ENCODE data around the gene GPR17. TPM values are rescaled to one million over a fixed set of nuclear protein-coding genes. Genes with fewer than 3 reads are reported as not detected.
A peak's percentile ranks its signal among the peaks of the same experiment; 100 is the strongest.

Gene GPR17
- total RNA-seq, 2 experiments from 2014 or later, result not detected

- H3K36me3 Mint-ChIP-seq, result no peaks in the 10 kb centered on the region
- H3K9me3 Mint-ChIP-seq, result no peaks in the 10 kb centered on the region
- H3K27me3 Mint-ChIP-seq, result peaks cover 54% of the 10 kb centered on the region
- no peak within 1 kb of the TSS for H3K27ac Mint-ChIP-seq
- H3K4me3 Mint-ChIP-seq, result peak within 1 kb of the TSS; percentile 79
- H3K4me1 Mint-ChIP-seq, result peaks cover 4% of the 10 kb centered on the region
- no peak for DNase-seq
- no peak for ATAC-seq (ENCODE audit: low read depth)
- POLR2A ChIA-PET, result interaction anchor here (1.0 kb wide), 1 partner anchor 27 kb away, joined by 3 read pairs; no protein-coding TSS in a partner anchor
These were observed 29.6 kb downstream of the GPR17 start, which contains the start of gene LIMS2 for GRCh38 chr2:127675331-127676261. LIMS2 (minus strand) TSS chr2:127675530; CDS start chr2:127675024, 506 bp downstream.

- ATAC-seq (ENCODE audit: low read depth) (no peak), DNase-seq (no peak)
- POLR2A ChIA-PET, result no interaction called here
- no peaks in the 10 kb centered on the region for H3K9me3 Mint-ChIP-seq
- no peak overlapping the region for H3K27ac Mint-ChIP-seq
- H3K4me3 Mint-ChIP-seq, result no peak overlapping the region
- H3K27me3 Mint-ChIP-seq, result peaks cover 58% of the 10 kb centered on the region
- peaks cover 4% of the 10 kb centered on the region for H3K4me1 Mint-ChIP-seq
- no peaks in the 10 kb centered on the region for H3K36me3 Mint-ChIP-seq
These were observed 31.0 kb downstream of the GPR17 start for GRCh38 chr2:127676906-127677305.

GRCh38 chr2:127678531-127678930 lies 32.6 kb downstream of the GPR17 start:
- H3K9me3 Mint-ChIP-seq, result no peaks in the 10 kb centered on the region
- no peak overlapping the region for H3K27ac Mint-ChIP-seq
- peaks cover 51% of the 10 kb centered on the region for H3K27me3 Mint-ChIP-seq
- no peak for DNase-seq
- ATAC-seq (ENCODE audit: low read depth), result no peak
- H3K4me1 Mint-ChIP-seq, result peaks cover 7% of the 10 kb centered on the region
- no peaks in the 10 kb centered on the region for H3K36me3 Mint-ChIP-seq
- no peak overlapping the region for H3K4me3 Mint-ChIP-seq
- POLR2A ChIA-PET, result interaction anchor here (1.0 kb wide), 1 partner anchor 23 kb away, joined by 3 read pairs; the partner anchor contains the start of gene SFT2D3

GRCh38 chr2:127678991-127679390 lies 33.0 kb downstream of the GPR17 start:
- Mint-ChIP-seq H3K27ac (no peak overlapping the region), H3K4me1 (peaks cover 7% of the 10 kb centered on the region), H3K9me3 (no peaks in the 10 kb centered on the region), H3K4me3 (no peak overlapping the region), H3K36me3 (no peaks in the 10 kb centered on the region), H3K27me3 (peaks cover 46% of the 10 kb centered on the region)
- DNase-seq, result no peak
- no peak for ATAC-seq (ENCODE audit: low read depth)
- POLR2A ChIA-PET, result interaction anchor here (1.0 kb wide), 1 partner anchor 22 kb away, joined by 3 read pairs; the partner anchor contains the start of gene SFT2D3

- DNase-seq (no peak), ATAC-seq (ENCODE audit: low read depth) (no peak)
- peaks cover 3% of the 10 kb centered on the region for H3K4me1 Mint-ChIP-seq
- no peak overlapping the region for H3K27ac Mint-ChIP-seq
- POLR2A ChIA-PET, result no interaction called here
- no peaks in the 10 kb centered on the region for H3K9me3 Mint-ChIP-seq
- no peak overlapping the region for H3K4me3 Mint-ChIP-seq
- H3K27me3 Mint-ChIP-seq, result peaks cover 40% of the 10 kb centered on the region
- no peaks in the 10 kb centered on the region for H3K36me3 Mint-ChIP-seq
These were observed 33.9 kb downstream of the GPR17 start for GRCh38 chr2:127679680-127680361.

GRCh38 chr2:127680706-127681287 lies 34.8 kb downstream of the GPR17 start:
- Mint-ChIP-seq H3K4me3 (no peak overlapping the region), H3K27me3 (peaks cover 44% of the 10 kb centered on the region), H3K36me3 (no peaks in the 10 kb centered on the region), H3K4me1 (peaks cover 3% of the 10 kb centered on the region), H3K9me3 (no peaks in the 10 kb centered on the region), H3K27ac (no peak overlapping the region)
- no peak for DNase-seq
- POLR2A ChIA-PET, result no interaction called here
- ATAC-seq (ENCODE audit: low read depth), result no peak

GRCh38 chr2:127681288-127681804 lies 35.4 kb downstream of the GPR17 start:
- POLR2A ChIA-PET, result no interaction called here
- H3K4me3 Mint-ChIP-seq, result no peak overlapping the region
- peaks cover 3% of the 10 kb centered on the region for H3K4me1 Mint-ChIP-seq
- ATAC-seq (ENCODE audit: low read depth) (no peak), DNase-seq (no peak)
- no peaks in the 10 kb centered on the region for H3K9me3 Mint-ChIP-seq
- no peak overlapping the region for H3K27ac Mint-ChIP-seq
- no peaks in the 10 kb centered on the region for H3K36me3 Mint-ChIP-seq
- H3K27me3 Mint-ChIP-seq, result peaks cover 41% of the 10 kb centered on the region

- Mint-ChIP-seq H3K27me3 (peaks cover 39% of the 10 kb centered on the region), H3K9me3 (no peaks in the 10 kb centered on the region), H3K4me1 (peaks cover 3% of the 10 kb centered on the region), H3K4me3 (no peak overlapping the region), H3K27ac (no peak overlapping the region), H3K36me3 (no peaks in the 10 kb centered on the region)
- POLR2A ChIA-PET, result interaction anchor here (1.1 kb wide), 1 partner anchor 8 kb away, joined by 3 read pairs; no protein-coding TSS in a partner anchor
- ATAC-seq (ENCODE audit: low read depth), result no peak
- no peak for DNase-seq
These were observed 36.3 kb downstream of the GPR17 start for GRCh38 chr2:127681976-127682857.

GRCh38 chr2:127683056-127683455 lies 37.1 kb downstream of the GPR17 start:
- H3K9me3 Mint-ChIP-seq, result peaks cover 2% of the 10 kb centered on the region
- DNase-seq (no peak), ATAC-seq (ENCODE audit: low read depth) (no peak)
- POLR2A ChIA-PET, result interaction anchor here (1.1 kb wide), 1 partner anchor 9 kb away, joined by 3 read pairs; no protein-coding TSS in a partner anchor
- no peak overlapping the region for H3K27ac Mint-ChIP-seq
- peaks cover 3% of the 10 kb centered on the region for H3K4me1 Mint-ChIP-seq
- H3K36me3 Mint-ChIP-seq, result no peaks in the 10 kb centered on the region
- H3K27me3 Mint-ChIP-seq, result peaks cover 37% of the 10 kb centered on the region
- no peak overlapping the region for H3K4me3 Mint-ChIP-seq

GRCh38 chr2:127683757-127684156 lies 37.8 kb downstream of the GPR17 start:
- H3K36me3 Mint-ChIP-seq, result no peaks in the 10 kb centered on the region
- peaks cover 35% of the 10 kb centered on the region for H3K27me3 Mint-ChIP-seq
- POLR2A ChIA-PET, result no interaction called here
- no peak for ATAC-seq (ENCODE audit: low read depth)
- DNase-seq, result no peak
- H3K4me3 Mint-ChIP-seq, result no peak overlapping the region
- H3K4me1 Mint-ChIP-seq, result peaks cover 3% of the 10 kb centered on the region
- peaks cover 8% of the 10 kb centered on the region for H3K9me3 Mint-ChIP-seq
- no peak overlapping the region for H3K27ac Mint-ChIP-seq

GRCh38 chr2:127685410-127686080 lies 39.6 kb downstream of the GPR17 start:
- DNase-seq (no peak), ATAC-seq (ENCODE audit: low read depth) (no peak)
- POLR2A ChIA-PET, result no interaction called here
- Mint-ChIP-seq H3K9me3 (peaks cover 16% of the 10 kb centered on the region), H3K4me1 (peaks cover 3% of the 10 kb centered on the region), H3K27ac (no peak overlapping the region), H3K4me3 (no peak overlapping the region), H3K36me3 (no peaks in the 10 kb centered on the region), H3K27me3 (peaks cover 37% of the 10 kb centered on the region)

GRCh38 chr2:127688405-127688804 lies 42.5 kb downstream of the GPR17 start:
- Mint-ChIP-seq H3K27ac (no peak overlapping the region), H3K9me3 (peaks cover 25% of the 10 kb centered on the region), H3K27me3 (peaks cover 26% of the 10 kb centered on the region), H3K4me1 (no peaks in the 10 kb centered on the region), H3K36me3 (peaks cover 4% of the 10 kb centered on the region), H3K4me3 (no peak overlapping the region)
- ATAC-seq (ENCODE audit: low read depth), result no peak
- no peak for DNase-seq
- POLR2A ChIA-PET, result no interaction called here

All from activated naive CD8-positive, alpha-beta T cell treated with anti-CD3 and anti-CD28 coated beads, Interleukin-2, amount 10 ng/mL, durations not matched to agents 7 days and 5 days (primary cell).